CD4-positive, CD25-positive, alpha-beta regulatory T cell (primary cell): ENCODE results near the gene PIP4P1. TPM values are rescaled to one million over a fixed set of nuclear protein-coding genes. Genes with fewer than 3 reads are reported as not detected.
A peak's percentile ranks its signal among the peaks of the same experiment; 100 is the strongest.

Source experiments
- ATAC-seq, 2 donors: fragments of 150-1000 bp; cut with Tn5 transposase; one replicate each; pipeline ENCODE4 v1.10.0; 2021; ENCODE audit warnings: low read depth in 2 of 2, moderate number of reproducible peaks in 2 of 2, moderate library complexity in 1 of 2
- DNase-seq, 3 donors: peaks; one replicate each; pipeline versions ENCODE4 v3.0.0 to v3.0.0-alpha.2; 2012 to 2022; ENCODE audit warnings: mixed read lengths in 1 of 3
- H3K27ac ChIP-seq: one replicate; pipeline ENCODE4 v1.7.0; 2013; ENCODE audit warnings: mild to moderate bottlenecking, low read length; ENCODE audit not compliant: insufficient read depth, poor library complexity, severe bottlenecking
- H3K27me3 ChIP-seq: one replicate; pipeline ENCODE4 v1.7.0; 2013; ENCODE audit warnings: low read length; ENCODE audit not compliant: control insufficient read depth, insufficient read depth
- H3K36me3 ChIP-seq: one replicate; pipeline ENCODE4 v1.7.0; 2013; ENCODE audit warnings: mild to moderate bottlenecking, low read length, moderate library complexity; ENCODE audit not compliant: control insufficient read depth, insufficient read depth
- H3K4me1 ChIP-seq: 2 replicates; pipeline ENCODE4 v1.7.0; 2013; ENCODE audit warnings: mild to moderate bottlenecking, low read length; ENCODE audit not compliant: insufficient read depth, control insufficient read depth, poor library complexity, severe bottlenecking
- H3K4me3 ChIP-seq: one replicate; pipeline ENCODE4 v1.7.0; 2013; ENCODE audit warnings: low read depth, mild to moderate bottlenecking, low read length, moderate library complexity
- H3K9me3 ChIP-seq, 2 experiments: 1 replicate in 1 of 2; 2 replicates in 1 of 2; pipeline ENCODE4 v1.7.0; 2013; ENCODE audit warnings: low read length in 2 of 2, mild to moderate bottlenecking in 1 of 2, moderate library complexity in 1 of 2; ENCODE audit not compliant: control insufficient read depth in 2 of 2
- H3K27ac Mint-ChIP-seq, 3 donors: one replicate each; pipeline ENCODE4 v1.8.0; 2020 to 2022; ENCODE audit warnings: mild to moderate bottlenecking in 3 of 3, mixed read lengths in 3 of 3, moderate library complexity in 2 of 3
- H3K27me3 Mint-ChIP-seq: one replicate; pipeline ENCODE4 v1.8.0; 2022; ENCODE audit warnings: mild to moderate bottlenecking, mixed read lengths
- H3K36me3 Mint-ChIP-seq: one replicate; pipeline ENCODE4 v1.8.0; 2020; ENCODE audit warnings: mixed read lengths
- H3K4me1 Mint-ChIP-seq, 4 donors: one replicate each; pipeline ENCODE4 v1.8.0; 2020 to 2022; ENCODE audit warnings: mixed read lengths in 4 of 4, mild to moderate bottlenecking in 1 of 4
- H3K4me3 Mint-ChIP-seq, 4 donors: one replicate each; pipeline ENCODE4 v1.8.0; 2020 to 2022; ENCODE audit warnings: mild to moderate bottlenecking in 4 of 4, mixed read lengths in 4 of 4, moderate library complexity in 3 of 4
- H3K9me3 Mint-ChIP-seq, 7 donors: one replicate each; pipeline ENCODE4 v1.8.0; 2020 to 2022; ENCODE audit warnings: mixed read lengths in 7 of 7, mild to moderate bottlenecking in 3 of 7, moderate library complexity in 2 of 7
- polyA plus RNA-seq, 4 donors: library from polyadenylated mRNA; unstranded; fragments of 300-500 nt; fragmentation: Illumina TruSeq; gene quantifications; one replicate each; pipeline ENCODE4 v1.2.3, GENCODE V29; 2021
- total RNA-seq: library from RNA; stranded (reverse); gene quantifications from one replicate; pipeline ENCODE4 v1.2.3, GENCODE V29; 2022

The PIP4P1 gene
- total and polyA plus RNA-seq, 5 donors from 2014 or later, result 24.7 to 65.6 (median 32.9) TPM

DNA sequence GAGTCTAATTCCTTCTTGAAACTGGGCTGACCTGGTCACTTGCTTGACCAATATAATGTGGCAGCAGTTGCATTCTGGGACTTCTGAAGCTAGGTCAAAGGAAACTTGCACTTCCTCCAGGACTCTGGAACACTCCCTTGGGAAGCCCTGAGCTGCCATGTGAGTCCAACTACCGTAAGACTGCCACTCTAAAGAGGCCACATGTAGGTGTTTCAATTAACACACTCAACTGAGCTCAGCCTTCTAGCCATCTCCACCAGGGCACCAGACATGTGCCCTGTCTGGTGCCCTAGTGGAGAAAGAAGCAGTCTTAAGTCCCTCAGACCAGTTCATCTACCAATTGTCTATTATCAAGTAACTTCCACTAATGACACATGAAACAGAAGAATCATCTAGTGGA lies 41.8 kb downstream of the PIP4P1 start:
- H3K4me1 Mint-ChIP-seq, result peaks cover 0 to 8% (median 6%) of the 10 kb centered on the region in 4 donors
- no peaks in the 10 kb centered on the region for H3K9me3 ChIP-seq
- peak overlapping the region in 1 of 4 donors; percentile 23 for H3K4me3 Mint-ChIP-seq
- H3K36me3 ChIP-seq, result no peaks in the 10 kb centered on the region
- H3K27me3 Mint-ChIP-seq, result no peaks in the 10 kb centered on the region
- H3K9me3 Mint-ChIP-seq, result no peaks in the 10 kb centered on the region
- no peaks in the 10 kb centered on the region for H3K36me3 Mint-ChIP-seq
- ATAC-seq (no peak), DNase-seq (no peak)
- H3K4me1 ChIP-seq, result peaks cover 4% of the 10 kb centered on the region
- H3K27ac ChIP-seq, result no peak overlapping the region
- no peak overlapping the region for H3K27ac Mint-ChIP-seq
- H3K4me3 ChIP-seq, result no peak overlapping the region
- no peaks in the 10 kb centered on the region for H3K27me3 ChIP-seq

DNA sequence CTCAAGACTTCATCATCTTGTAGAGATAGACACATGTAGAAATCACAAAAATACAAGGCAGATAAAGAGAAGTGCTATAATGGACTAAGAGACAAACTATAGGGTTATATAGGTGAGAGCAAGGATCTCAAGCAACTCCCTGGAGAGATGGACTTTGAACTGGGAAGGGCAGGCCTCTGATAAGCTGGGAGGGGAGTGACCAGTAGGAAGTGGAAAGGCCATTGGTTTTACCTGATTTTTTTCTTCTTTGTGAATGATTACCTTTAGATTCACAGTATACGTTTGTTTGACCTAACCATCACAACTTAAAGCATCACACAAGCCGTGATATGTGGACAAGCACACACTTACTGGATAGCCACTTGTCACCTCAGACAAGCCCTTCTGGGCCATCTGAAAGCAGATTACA lies 42.7 kb downstream of the PIP4P1 start:
- ATAC-seq (no peak), DNase-seq (no peak)
- H3K4me3 ChIP-seq, result no peak overlapping the region
- H3K4me1 ChIP-seq, result peaks cover 13% of the 10 kb centered on the region
- H3K27ac ChIP-seq, result no peak overlapping the region
- H3K36me3 ChIP-seq, result no peaks in the 10 kb centered on the region
- no peaks in the 10 kb centered on the region for H3K27me3 ChIP-seq
- Mint-ChIP-seq H3K27ac (no peak overlapping the region), H3K4me3 (no peak overlapping the region), H3K9me3 (no peaks in the 10 kb centered on the region), H3K36me3 (no peaks in the 10 kb centered on the region), H3K27me3 (no peaks in the 10 kb centered on the region), H3K4me1 (peaks cover 6 to 16% (median 13%) of the 10 kb centered on the region in 4 donors)
- H3K9me3 ChIP-seq, result no peaks in the 10 kb centered on the region

DNA sequence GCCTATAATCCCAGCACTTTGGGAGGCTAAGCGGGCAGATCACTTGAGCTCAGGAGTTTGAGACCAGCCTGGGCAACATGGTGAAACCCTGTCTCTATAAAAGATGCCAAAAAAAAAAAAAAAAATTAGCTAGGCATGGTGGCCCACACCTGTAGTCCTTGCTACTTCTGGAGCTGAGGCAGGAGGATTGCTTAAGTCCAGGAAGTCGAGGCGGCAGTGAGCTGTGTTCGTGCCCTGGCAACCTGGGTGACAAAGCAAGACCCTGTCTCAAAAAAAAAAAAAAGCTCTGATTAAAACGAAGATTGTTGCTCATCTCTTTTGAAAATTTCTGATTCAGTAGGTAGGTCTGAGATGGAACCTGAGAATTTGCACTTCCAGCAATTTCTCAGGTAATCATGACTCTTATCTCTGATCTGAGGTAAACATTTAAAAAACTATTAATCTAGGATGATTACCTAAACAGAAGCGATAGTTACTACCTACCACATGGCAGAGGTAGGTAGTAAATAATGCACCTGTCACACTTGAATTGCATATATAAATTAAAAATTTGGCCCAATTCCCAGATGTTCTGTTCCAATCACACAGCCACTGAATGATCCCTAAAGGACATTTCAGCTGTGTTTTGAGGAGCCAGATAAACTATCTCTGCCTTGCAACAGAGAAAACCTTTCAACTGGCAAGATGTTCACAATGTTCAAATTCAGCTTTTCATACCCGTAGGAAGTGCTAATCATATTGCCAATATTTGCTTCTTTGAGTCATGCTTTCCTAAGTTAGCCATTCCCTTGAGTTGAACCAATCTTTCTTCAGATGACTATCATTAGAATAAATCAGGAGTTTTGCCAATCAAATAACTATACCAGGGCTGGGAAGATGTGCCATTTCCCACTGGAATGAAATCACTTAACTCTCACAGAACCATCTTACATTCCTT lies 43.7 kb downstream of the PIP4P1 start:
- DNase-seq (no peak), ATAC-seq (no peak)
- Histone ChIP-seq H3K36me3 (no peaks in the 10 kb centered on the region), H3K27me3 (no peaks in the 10 kb centered on the region), H3K4me3 (no peak overlapping the region), H3K27ac (no peak overlapping the region), H3K9me3 (no peaks in the 10 kb centered on the region), H3K4me1 (peaks cover 18% of the 10 kb centered on the region)
- Mint-ChIP-seq H3K27ac (no peak overlapping the region), H3K27me3 (no peaks in the 10 kb centered on the region), H3K4me3 (no peak overlapping the region), H3K4me1 (peaks cover 9 to 17% (median 13%) of the 10 kb centered on the region in 4 donors), H3K36me3 (no peaks in the 10 kb centered on the region), H3K9me3 (no peaks in the 10 kb centered on the region)

DNA sequence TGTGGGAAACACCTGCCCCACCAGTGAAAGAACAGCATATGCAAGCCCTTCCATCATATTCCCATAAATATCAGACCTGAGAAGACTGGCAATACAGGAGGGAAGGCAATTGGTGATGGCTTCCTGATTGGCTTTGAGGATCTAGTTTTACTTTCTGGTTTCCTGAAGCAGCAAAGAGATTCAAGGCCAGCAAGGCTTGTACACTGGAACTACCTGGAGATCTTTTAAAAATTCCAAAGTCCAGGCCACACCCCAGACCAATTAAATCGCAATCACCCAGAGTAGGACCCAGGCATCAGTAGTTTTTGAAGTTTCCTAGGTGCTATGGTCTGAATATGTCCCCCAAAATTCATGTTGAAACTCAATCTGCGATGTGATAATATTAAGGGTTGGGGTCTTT lies 45.0 kb downstream of the PIP4P1 start:
- H3K9me3 ChIP-seq, result no peaks in the 10 kb centered on the region
- Mint-ChIP-seq H3K4me1 (peaks cover 13 to 29% (median 19%) of the 10 kb centered on the region in 4 donors), H3K27me3 (no peaks in the 10 kb centered on the region), H3K36me3 (no peaks in the 10 kb centered on the region), H3K9me3 (no peaks in the 10 kb centered on the region), H3K27ac (peak overlapping the region in 2 of 3 donors; percentile 1 to 32), H3K4me3 (no peak overlapping the region)
- no peak for ATAC-seq
- no peak overlapping the region for H3K27ac ChIP-seq
- H3K36me3 ChIP-seq, result no peaks in the 10 kb centered on the region
- H3K27me3 ChIP-seq, result no peaks in the 10 kb centered on the region
- H3K4me3 ChIP-seq, result no peak overlapping the region
- peaks cover 18% of the 10 kb centered on the region for H3K4me1 ChIP-seq
- no peak for DNase-seq

DNA sequence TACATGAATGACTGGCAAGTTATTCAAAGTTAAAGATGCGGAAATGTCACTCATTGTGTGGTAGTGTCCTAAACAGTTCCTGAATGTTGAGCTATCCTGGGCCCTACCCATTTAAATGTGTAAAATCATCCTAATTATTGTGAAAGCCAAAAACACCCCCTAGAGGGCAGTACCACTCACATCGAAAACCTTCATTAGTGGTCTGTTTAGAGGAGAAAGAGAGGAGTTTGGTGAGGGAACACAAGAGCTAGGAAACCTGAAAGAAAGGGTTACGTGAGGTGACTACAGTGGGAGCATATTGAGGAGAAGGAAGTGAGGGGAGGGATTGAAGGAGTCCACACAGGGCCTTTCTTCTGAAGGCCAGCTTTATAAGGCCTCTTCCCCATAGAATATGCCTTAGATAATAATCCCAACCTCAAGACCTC lies 45.4 kb downstream of the PIP4P1 start:
- H3K36me3 Mint-ChIP-seq, result no peaks in the 10 kb centered on the region
- H3K27me3 Mint-ChIP-seq, result no peaks in the 10 kb centered on the region
- Histone ChIP-seq H3K27ac (no peak overlapping the region), H3K36me3 (no peaks in the 10 kb centered on the region), H3K4me3 (no peak overlapping the region), H3K9me3 (no peaks in the 10 kb centered on the region), H3K4me1 (peaks cover 18% of the 10 kb centered on the region), H3K27me3 (no peaks in the 10 kb centered on the region)
- H3K4me1 Mint-ChIP-seq, result peaks cover 16 to 34% (median 21%) of the 10 kb centered on the region in 4 donors
- H3K9me3 Mint-ChIP-seq, result no peaks in the 10 kb centered on the region
- DNase-seq (peak in 2 of 3 donors; percentile 48 to 75), ATAC-seq (peak; percentile 43 to 44)
- H3K27ac Mint-ChIP-seq, result peak overlapping the region; percentile 1 to 61 (median 14)
- H3K4me3 Mint-ChIP-seq, result peak overlapping the region in 3 of 4 donors; percentile 4 to 75 (median 31)

DNA sequence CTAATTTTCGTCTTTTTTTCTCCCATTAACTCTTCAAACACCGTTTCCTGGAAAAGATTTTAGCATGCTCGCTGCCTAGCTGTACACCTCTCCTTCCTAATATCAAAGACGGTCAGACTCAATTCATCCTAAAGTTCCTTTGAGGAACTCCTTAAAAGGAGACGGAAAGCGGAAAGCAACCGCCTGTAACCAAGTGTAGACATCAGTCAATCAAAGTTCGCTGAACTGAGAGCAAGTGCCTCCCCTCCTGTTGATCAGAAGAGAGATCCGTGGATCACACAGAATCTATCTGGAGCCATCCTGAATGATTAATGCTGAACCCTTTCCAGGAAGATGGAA lies 47.5 kb downstream of the PIP4P1 start:
- no peaks in the 10 kb centered on the region for H3K27me3 Mint-ChIP-seq
- H3K36me3 ChIP-seq, result no peaks in the 10 kb centered on the region
- H3K4me1 ChIP-seq, result peaks cover 18% of the 10 kb centered on the region
- no peaks in the 10 kb centered on the region for H3K27me3 ChIP-seq
- peak overlapping the region; percentile 96 for H3K4me3 ChIP-seq
- peak overlapping the region; percentile 91 for H3K27ac ChIP-seq
- ATAC-seq (no peak), DNase-seq (peak in 2 of 3 donors; percentile 35 to 73)
- peaks cover 7% of the 10 kb centered on the region for H3K36me3 Mint-ChIP-seq
- peak overlapping the region; percentile 93 to 98 (median 96) for H3K27ac Mint-ChIP-seq
- H3K9me3 ChIP-seq, result no peaks in the 10 kb centered on the region
- H3K9me3 Mint-ChIP-seq, result no peaks in the 10 kb centered on the region
- peaks cover 25 to 46% (median 33%) of the 10 kb centered on the region in 4 donors for H3K4me1 Mint-ChIP-seq
- peak overlapping the region; percentile 97 to 100 (median 98) for H3K4me3 Mint-ChIP-seq

DNA sequence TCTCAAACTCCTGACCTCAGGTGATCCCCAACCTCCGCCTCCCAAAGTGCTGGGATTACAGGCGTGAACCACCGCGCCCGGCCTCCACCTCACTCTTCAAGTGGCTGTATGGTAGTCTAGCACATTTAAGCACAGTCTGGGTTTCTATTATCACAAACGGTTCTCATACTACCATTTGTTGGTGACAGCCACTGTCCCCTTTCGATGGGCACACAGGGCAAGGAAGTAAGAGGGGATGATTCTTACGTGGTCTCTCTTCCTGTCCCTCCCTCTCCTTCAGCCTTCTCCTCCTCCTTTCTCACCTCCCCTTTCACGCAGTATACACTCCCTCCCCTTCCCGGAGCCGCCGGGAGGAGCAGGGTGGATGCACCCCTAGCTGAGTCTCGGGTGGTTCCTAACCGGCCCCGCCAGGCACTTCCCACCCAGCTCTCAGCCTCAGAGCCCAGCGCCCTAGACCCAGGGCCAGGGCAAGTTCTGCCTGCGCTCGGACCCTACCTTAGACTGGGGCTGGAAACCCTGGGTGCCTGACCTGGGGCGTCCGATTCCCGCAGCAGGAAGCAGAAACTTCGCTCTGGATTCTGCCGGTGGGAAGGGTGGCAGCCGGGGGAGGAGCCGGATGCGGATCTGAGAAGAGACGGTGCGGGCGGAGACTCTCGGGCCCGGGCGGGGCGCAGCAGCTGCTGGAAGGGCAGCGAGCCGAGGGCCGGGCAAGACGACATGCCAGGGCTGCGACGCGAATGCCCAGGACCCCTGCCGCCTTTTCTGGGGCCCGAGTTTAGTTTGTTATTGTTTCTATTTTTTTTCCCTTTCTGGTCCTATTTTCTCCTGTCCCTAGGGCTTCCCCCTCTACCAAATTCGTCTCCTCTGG lies 48.1 kb downstream of the PIP4P1 start, which contains the start of gene TEP1:
TEP1 (minus strand) TSS at position 626 of the 868 bp plus-strand sequence. CDS start 5,062 bp downstream, outside the sequence.
- H3K4me3 Mint-ChIP-seq, result peak within 1 kb of the TSS; percentile 97 to 100 (median 98)
- peaks cover 9% of the 10 kb centered on the region for H3K36me3 Mint-ChIP-seq
- ATAC-seq (peak; percentile 73 to 74), DNase-seq (peak; percentile 65 to 84 (median 66))
- Histone ChIP-seq H3K4me3 (peak within 1 kb of the TSS; percentile 96), H3K27me3 (no peaks in the 10 kb centered on the region), H3K4me1 (peaks cover 18% of the 10 kb centered on the region), H3K9me3 (no peaks in the 10 kb centered on the region), H3K36me3 (peaks cover 5% of the 10 kb centered on the region), H3K27ac (peak within 1 kb of the TSS; percentile 91)
- H3K27me3 Mint-ChIP-seq, result no peaks in the 10 kb centered on the region
- peaks cover 26 to 50% (median 36%) of the 10 kb centered on the region in 4 donors for H3K4me1 Mint-ChIP-seq
- H3K27ac Mint-ChIP-seq, result peak within 1 kb of the TSS; percentile 93 to 98 (median 96)
- H3K9me3 Mint-ChIP-seq, result no peaks in the 10 kb centered on the region
